IMR-90 (cell line): ENCODE results near the gene TSC2. TPM values are rescaled to one million over a fixed set of nuclear protein-coding genes. Genes with fewer than 3 reads are reported as not detected.

ENCODE experiments used
- ATAC-seq: fragments of 200-7000 bp; cut with Tn5 transposase; 2 replicates; pipeline ENCODE4 v1.9.1; 2020; ENCODE audit warnings: low read depth, mild to moderate bottlenecking, moderate library complexity
- BruUV-seq: library from RNA; stranded (reverse); fragments of 400-500 nt; replicated peaks from 2 replicates; lab custom pipeline; 2021; lab: Mats Ljungman, UMichigan
- CTCF ChIA-PET: fragments of 300-600 bp; formaldehyde crosslinking; extraction: SDS; loops from one replicate; lab custom pipeline; 2021; ENCODE audit warnings: antibody characterized with exemption; lab: Yijun Ruan, JAX
- POLR2A ChIA-PET: fragments of 300-600 bp; sonication (Branson Sonifier 250); formaldehyde crosslinking; loops from one replicate; lab custom pipeline; 2022; ENCODE audit warnings: antibody characterized with exemption; ENCODE audit not compliant: unreplicated experiment; lab: Charles Lee
- DNase-seq: peaks from one replicate; pipeline ENCODE4 v3.0.0; 2013
- H2AFZ ChIP-seq: replicated peaks from 2 replicates; pipeline ENCODE3; 2013; ENCODE audit warnings: low read length, mild to moderate bottlenecking; ENCODE audit not compliant: poor library complexity
- H2AK5ac ChIP-seq: 2 replicates; pipeline ENCODE4 v1.6.1; 2013; ENCODE audit warnings: low read depth, low read length, inconsistent platforms
- H2AK9ac ChIP-seq: replicated peaks from 2 replicates; pipeline ENCODE3; 2013; ENCODE audit warnings: mild to moderate bottlenecking, low read depth, low read length, moderate library complexity; ENCODE audit not compliant: poor library complexity
- H2BK120ac ChIP-seq: 2 replicates; pipeline ENCODE4 v1.6.1; 2013; ENCODE audit warnings: low read depth, low read length, inconsistent platforms
- H2BK15ac ChIP-seq: 3 replicates; pipeline ENCODE4 v1.6.1; 2013; ENCODE audit warnings: low read depth, low read length, inconsistent platforms
- H2BK20ac ChIP-seq: 2 replicates; pipeline ENCODE4 v1.6.1; 2013; ENCODE audit warnings: low read depth, mild to moderate bottlenecking, inconsistent platforms, low read length, moderate library complexity
- H2BK5ac ChIP-seq: 2 replicates; pipeline ENCODE4 v1.6.1; 2013; ENCODE audit warnings: mild to moderate bottlenecking, low read depth, low read length, inconsistent platforms; ENCODE audit not compliant: poor library complexity, severe bottlenecking
- H3K14ac ChIP-seq: replicated peaks from 2 replicates; pipeline ENCODE4 v1.6.1; 2013; ENCODE audit warnings: low read depth, low read length, inconsistent platforms
- H3K18ac ChIP-seq: 2 replicates; pipeline ENCODE4 v1.6.1; 2013; ENCODE audit warnings: low read depth, low read length, control low read depth
- H3K23ac ChIP-seq: 2 replicates; pipeline ENCODE4 v1.6.1; 2013; ENCODE audit warnings: low read depth, low read length, inconsistent platforms
- H3K27ac ChIP-seq: 2 replicates; pipeline ENCODE4 v1.5.1; 2013; ENCODE audit warnings: mild to moderate bottlenecking, control low read depth, low read length; ENCODE audit not compliant: insufficient read depth
- H3K27me3 ChIP-seq: 2 replicates; pipeline ENCODE4 v1.6.1; 2013; ENCODE audit warnings: low read length; ENCODE audit not compliant: control insufficient read depth, insufficient read depth
- H3K36me3 ChIP-seq: 2 replicates; pipeline ENCODE4 v1.6.1; 2013; ENCODE audit warnings: low read length, mixed read lengths; ENCODE audit not compliant: control insufficient read depth, insufficient read depth
- H3K4ac ChIP-seq: 2 replicates; pipeline ENCODE4 v1.6.1; 2013; ENCODE audit warnings: low read depth, low read length, inconsistent platforms
- H3K4me1 ChIP-seq: 2 replicates; pipeline ENCODE4 v1.6.1; 2013; ENCODE audit warnings: low read length, mixed read lengths; ENCODE audit not compliant: control insufficient read depth, insufficient read depth
- H3K4me2 ChIP-seq: 2 replicates; pipeline ENCODE4 v1.6.1; 2013; ENCODE audit warnings: low read depth, mild to moderate bottlenecking, control low read depth, low read length, moderate library complexity
- H3K4me3 ChIP-seq: 2 replicates; pipeline ENCODE4 v1.5.1; 2013; ENCODE audit warnings: low read depth, mild to moderate bottlenecking, control low read depth, low read length, moderate library complexity; ENCODE audit not compliant: insufficient read depth
- H3K56ac ChIP-seq: 2 replicates; pipeline ENCODE4 v1.6.1; 2013; ENCODE audit warnings: low read length, inconsistent platforms; ENCODE audit not compliant: insufficient read depth; ENCODE audit errors: extremely low read depth
- H3K79me1 ChIP-seq, 2 experiments: 2 replicates each; pipeline ENCODE4 v1.6.1; 2013; ENCODE audit warnings: low read length in 2 of 2, inconsistent platforms in 1 of 2, low read depth in 1 of 2
- H3K9ac ChIP-seq: 2 replicates; pipeline ENCODE4 v1.6.1; 2013; ENCODE audit warnings: low read depth, low read length, control low read depth
- H3K9me1 ChIP-seq: 2 replicates; pipeline ENCODE4 v1.6.1; 2013; ENCODE audit warnings: low read length, inconsistent platforms; ENCODE audit not compliant: insufficient read depth
- H3K9me3 ChIP-seq: 2 replicates; pipeline ENCODE4 v1.6.1; 2013; ENCODE audit warnings: low read length; ENCODE audit not compliant: control insufficient read depth, insufficient read depth
- H4K20me1 ChIP-seq: 2 replicates; pipeline ENCODE4 v1.6.1; 2013; ENCODE audit warnings: low read length, inconsistent platforms; ENCODE audit not compliant: insufficient read depth
- H4K5ac ChIP-seq: 2 replicates; pipeline ENCODE4 v1.6.1; 2013; ENCODE audit warnings: mild to moderate bottlenecking, low read depth, low read length, control low read depth
- H4K8ac ChIP-seq, 2 experiments: 2 replicates each; pipeline ENCODE4 v1.6.1; 2013; ENCODE audit warnings: low read depth in 2 of 2, low read length in 2 of 2, control low read depth in 1 of 2, inconsistent platforms in 1 of 2
- H4K91ac ChIP-seq: 2 replicates; pipeline ENCODE4 v1.6.1; 2013; ENCODE audit warnings: low read depth, low read length, inconsistent platforms; ENCODE audit not compliant: insufficient read depth
- BHLHE40 ChIP-seq: fragments of 150-350 bp; IDR thresholded peaks from 2 replicates; pipeline ENCODE4 v1.6.1; 2016; ENCODE audit warnings: mild to moderate bottlenecking, low read depth, low read length
- CEBPB ChIP-seq: IDR thresholded peaks from 2 replicates; pipeline ENCODE4 v1.6.1; 2012; ENCODE audit warnings: low read depth, low read length, improper control_type of control experiment
- CHD1 ChIP-seq: IDR thresholded peaks from 2 replicates; pipeline ENCODE4 v1.6.1; 2012; ENCODE audit warnings: low read depth, low read length, improper control_type of control experiment
- FOS ChIP-seq: fragments of 150-350 bp; IDR thresholded peaks from 2 replicates; pipeline ENCODE4 v1.6.1; 2016; ENCODE audit warnings: low read depth, low read length
- MAFK ChIP-seq: IDR thresholded peaks from 2 replicates; pipeline ENCODE4 v1.6.1; 2012; ENCODE audit warnings: low read depth, low read length, improper control_type of control experiment
- MAZ ChIP-seq: IDR thresholded peaks from 2 replicates; pipeline ENCODE4 v1.6.1; 2012; ENCODE audit warnings: low read depth, mild to moderate bottlenecking, low read length, improper control_type of control experiment, moderate library complexity, borderline replicate concordance
- MXI1 ChIP-seq: IDR thresholded peaks from 2 replicates; pipeline ENCODE4 v1.6.1; 2012; ENCODE audit warnings: low read depth, mild to moderate bottlenecking, low read length, moderate library complexity, borderline replicate concordance
- NFE2L2 ChIP-seq: fragments of 150-350 bp; IDR thresholded peaks from 2 replicates; pipeline ENCODE4 v1.6.1; 2016; ENCODE audit warnings: low read depth, mild to moderate bottlenecking, low read length
- POLR2A ChIP-seq: IDR thresholded peaks from 2 replicates; pipeline ENCODE4 v1.6.1; 2012; ENCODE audit warnings: mild to moderate bottlenecking, low read depth, low read length
- RAD21 ChIP-seq: IDR thresholded peaks from 2 replicates; pipeline ENCODE4 v1.6.1; 2012; ENCODE audit warnings: low read length, improper control_type of control experiment
- RCOR1 ChIP-seq: IDR thresholded peaks from 2 replicates; pipeline ENCODE4 v1.6.1; 2012; ENCODE audit warnings: mild to moderate bottlenecking, low read length, improper control_type of control experiment; ENCODE audit not compliant: insufficient replicate concordance
- RFX5 ChIP-seq: IDR thresholded peaks from 2 replicates; pipeline ENCODE4 v1.8.0; 2012; ENCODE audit warnings: low read depth, mild to moderate bottlenecking, low read length, moderate library complexity
- SMC3 ChIP-seq: fragments of 150-350 bp; IDR thresholded peaks from 2 replicates; pipeline ENCODE4 v1.6.1; 2016; ENCODE audit warnings: low read depth, mild to moderate bottlenecking, antibody characterized with exemption, low read length, moderate library complexity
- WGBS, 2 experiments: methylation state at CpG; one replicate each; pipeline versions ENCODE4 v1.1.5 to v1.1.7; 2013; ENCODE audit warnings: missing lambda C conversion rate in 2 of 2; ENCODE audit not compliant: insufficient read length in 1 of 2; ENCODE audit errors: extremely low coverage in 2 of 2; 5-methylcytosine and 5-hydroxymethylcytosine counted together
- dilution Hi-C: fragments of 300-500 bp; cut with HindIII; formaldehyde crosslinking; loops from one replicate; pipeline ENCODE4 v1.14.3; 2018; ENCODE audit warnings: low sequenced_read_pairs; ENCODE audit not compliant: unreplicated experiment
- in situ Hi-C: fragments of 300-500 bp; cut with MboI; formaldehyde crosslinking; loops from 3 replicates; pipeline ENCODE4 v1.14.3; 2019; ENCODE audit warnings: low sequenced_read_pairs, inconsistent platforms, mixed read lengths
- intact Hi-C: fragments of 100-400 bp; cut with micrococcal nuclease; formaldehyde crosslinking; loops from 2 replicates; pipeline ENCODE4 v1.10.0; 2022
- polyA plus RNA-seq, 3 experiments: library from polyadenylated mRNA; depleted of rRNA; stranded (reverse); fragments of >200 nt; gene quantifications; 2 replicates each; pipeline ENCODE4 v1.2.3, GENCODE V29; 2012; ENCODE audit warnings: low replicate concordance in 1 of 3
- total RNA-seq: library from RNA; depleted of rRNA; stranded (reverse); fragments of >200 nt; gene quantifications from 2 replicates; pipeline ENCODE4 v1.2.3, GENCODE V29; 2012
- TF ChIP-seq, protein P1 (sequence below): fragments of 150-350 bp; IDR thresholded peaks from 2 replicates; pipeline ENCODE4 v1.6.1; 2017; ENCODE audit warnings: mild to moderate bottlenecking, antibody characterized with exemption, low read length, low read depth
- TF ChIP-seq, protein P2 (sequence below): fragments of 150-350 bp; IDR thresholded peaks from 2 replicates; pipeline ENCODE4 v1.6.1; 2016; ENCODE audit warnings: low read depth, mild to moderate bottlenecking, low read length, moderate library complexity, borderline replicate concordance
- TF ChIP-seq, protein P3 (sequence below): conservative IDR thresholded peaks from 2 replicates; pipeline ENCODE4 v1.5.1; 2012; ENCODE audit warnings: mild to moderate bottlenecking, low read depth, low read length, improper control_type of control experiment

Gene TSC2
- total and polyA plus RNA-seq, 2 of the 4 experiments (the other 2 are of a cell fraction) = 31.4 to 88.6 TPM

DNA sequence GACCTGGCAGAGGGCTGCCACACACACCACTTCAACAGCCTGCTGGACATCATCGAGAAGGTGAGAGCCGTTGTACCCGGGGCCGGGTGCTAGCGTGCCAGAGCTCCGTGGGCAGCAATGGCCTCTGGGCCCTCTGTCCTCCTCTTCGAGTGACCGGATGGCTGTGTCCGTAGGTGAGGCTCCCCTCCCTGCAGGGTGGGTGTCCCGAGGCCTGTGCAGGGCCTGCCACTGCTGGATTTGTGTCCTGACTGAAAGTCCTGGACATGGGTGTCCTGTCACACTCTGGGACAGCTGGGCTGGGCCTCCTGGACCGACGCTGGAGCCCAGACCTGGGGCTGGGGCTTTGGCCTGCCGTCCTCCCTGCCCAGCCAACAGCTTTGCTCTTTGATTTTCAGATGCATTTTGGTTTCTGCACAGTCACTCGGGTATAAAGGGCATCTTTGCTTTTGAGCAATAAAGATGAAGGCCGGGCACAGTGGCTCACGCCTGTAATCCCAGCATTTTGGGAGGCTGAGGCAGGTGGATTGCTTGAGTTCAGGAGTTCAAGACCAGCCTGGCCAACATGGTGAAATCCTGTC, 16.7 kb downstream of the TSC2 start:
- Histone ChIP-seq H2BK15ac (no peak overlapping the region), H3K27me3 (no peaks in the 10 kb centered on the region), H3K18ac (no peak overlapping the region), H2AFZ (no peak overlapping the region), H4K20me1 (no peaks in the 10 kb centered on the region; the same call in 1 of the 2 replicates), H4K8ac (no peak overlapping the region), H4K91ac (no peak overlapping the region), H3K79me1 (peaks cover 0 to 9% of the 10 kb centered on the region in 2 experiments; a peak in 1 of 4 replicates), H3K14ac (no peak overlapping the region), H2BK20ac (no peak overlapping the region), H2BK120ac (no peak overlapping the region), H3K4me2 (no peak overlapping the region), H3K9me1 (0 out of 2 replicates have a peak, but pooled peaks cover 5% of the 10 kb centered on the region), H3K56ac (no peak overlapping the region), H3K36me3 (peaks cover 60% of the 10 kb centered on the region), H3K27ac (no peak overlapping the region), H3K4me1 (no peaks in the 10 kb centered on the region), H4K5ac (no peak overlapping the region), H3K23ac (no peak overlapping the region), H3K9ac (no peak overlapping the region), H3K4me3 (no peak overlapping the region), H2AK9ac (no peak overlapping the region), H3K4ac (no peak overlapping the region), H2BK5ac (no peak overlapping the region), H2AK5ac (no peak overlapping the region), H3K9me3 (no peaks in the 10 kb centered on the region)
- CTCF ChIA-PET = no interaction called here
- WGBS, 2 experiments = 93% methylated on average over 13 of the region's 16 CpGs; no CpG with 5 or more reads in 1 of the 2 experiments
- intact Hi-C loops = no loop called here
- DNase-seq (no peak), ATAC-seq (no peak)
- in situ Hi-C loops = no loop called here
- dilution Hi-C loops = no loop called here
- POLR2A ChIA-PET = no interaction called here
- BruUV-seq = no TSS peak
- TF ChIP-seq, protein P1, sequence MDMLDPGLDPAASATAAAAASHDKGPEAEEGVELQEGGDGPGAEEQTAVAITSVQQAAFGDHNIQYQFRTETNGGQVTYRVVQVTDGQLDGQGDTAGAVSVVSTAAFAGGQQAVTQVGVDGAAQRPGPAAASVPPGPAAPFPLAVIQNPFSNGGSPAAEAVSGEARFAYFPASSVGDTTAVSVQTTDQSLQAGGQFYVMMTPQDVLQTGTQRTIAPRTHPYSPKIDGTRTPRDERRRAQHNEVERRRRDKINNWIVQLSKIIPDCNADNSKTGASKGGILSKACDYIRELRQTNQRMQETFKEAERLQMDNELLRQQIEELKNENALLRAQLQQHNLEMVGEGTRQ = no peak
- TF ChIP-seq RFX5 = no peak
- no peak for TF ChIP-seq RAD21
- no peak for TF ChIP-seq BHLHE40
- no peak for TF ChIP-seq MAFK
- TF ChIP-seq FOS = no peak
- TF ChIP-seq, protein P2, sequence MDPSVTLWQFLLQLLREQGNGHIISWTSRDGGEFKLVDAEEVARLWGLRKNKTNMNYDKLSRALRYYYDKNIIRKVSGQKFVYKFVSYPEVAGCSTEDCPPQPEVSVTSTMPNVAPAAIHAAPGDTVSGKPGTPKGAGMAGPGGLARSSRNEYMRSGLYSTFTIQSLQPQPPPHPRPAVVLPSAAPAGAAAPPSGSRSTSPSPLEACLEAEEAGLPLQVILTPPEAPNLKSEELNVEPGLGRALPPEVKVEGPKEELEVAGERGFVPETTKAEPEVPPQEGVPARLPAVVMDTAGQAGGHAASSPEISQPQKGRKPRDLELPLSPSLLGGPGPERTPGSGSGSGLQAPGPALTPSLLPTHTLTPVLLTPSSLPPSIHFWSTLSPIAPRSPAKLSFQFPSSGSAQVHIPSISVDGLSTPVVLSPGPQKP = no peak
- no peak for TF ChIP-seq MAZ
- TF ChIP-seq POLR2A = no peak
- TF ChIP-seq MXI1 = no peak
- TF ChIP-seq, protein P3, sequence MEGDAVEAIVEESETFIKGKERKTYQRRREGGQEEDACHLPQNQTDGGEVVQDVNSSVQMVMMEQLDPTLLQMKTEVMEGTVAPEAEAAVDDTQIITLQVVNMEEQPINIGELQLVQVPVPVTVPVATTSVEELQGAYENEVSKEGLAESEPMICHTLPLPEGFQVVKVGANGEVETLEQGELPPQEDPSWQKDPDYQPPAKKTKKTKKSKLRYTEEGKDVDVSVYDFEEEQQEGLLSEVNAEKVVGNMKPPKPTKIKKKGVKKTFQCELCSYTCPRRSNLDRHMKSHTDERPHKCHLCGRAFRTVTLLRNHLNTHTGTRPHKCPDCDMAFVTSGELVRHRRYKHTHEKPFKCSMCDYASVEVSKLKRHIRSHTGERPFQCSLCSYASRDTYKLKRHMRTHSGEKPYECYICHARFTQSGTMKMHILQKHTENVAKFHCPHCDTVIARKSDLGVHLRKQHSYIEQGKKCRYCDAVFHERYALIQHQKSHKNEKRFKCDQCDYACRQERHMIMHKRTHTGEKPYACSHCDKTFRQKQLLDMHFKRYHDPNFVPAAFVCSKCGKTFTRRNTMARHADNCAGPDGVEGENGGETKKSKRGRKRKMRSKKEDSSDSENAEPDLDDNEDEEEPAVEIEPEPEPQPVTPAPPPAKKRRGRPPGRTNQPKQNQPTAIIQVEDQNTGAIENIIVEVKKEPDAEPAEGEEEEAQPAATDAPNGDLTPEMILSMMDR = no peak
- no peak for TF ChIP-seq NFE2L2
- no peak for TF ChIP-seq CHD1
- TF ChIP-seq RCOR1 = no peak
- TF ChIP-seq SMC3 = no peak
- no peak for TF ChIP-seq CEBPB
